ENCODE measurements around the gene EVA1A.

The EVA1A gene

GRCh38 chr2:75560768-75561565 is at the start of gene EVA1A:
Gene EVA1A, minus strand, starts transcription at chr2:75560939. Its CDS starts 42,799 bp downstream, at chr2:75518140.
- DNase-seq (ENCODE audit: low read depth), result peak; percentile 84

DNA sequence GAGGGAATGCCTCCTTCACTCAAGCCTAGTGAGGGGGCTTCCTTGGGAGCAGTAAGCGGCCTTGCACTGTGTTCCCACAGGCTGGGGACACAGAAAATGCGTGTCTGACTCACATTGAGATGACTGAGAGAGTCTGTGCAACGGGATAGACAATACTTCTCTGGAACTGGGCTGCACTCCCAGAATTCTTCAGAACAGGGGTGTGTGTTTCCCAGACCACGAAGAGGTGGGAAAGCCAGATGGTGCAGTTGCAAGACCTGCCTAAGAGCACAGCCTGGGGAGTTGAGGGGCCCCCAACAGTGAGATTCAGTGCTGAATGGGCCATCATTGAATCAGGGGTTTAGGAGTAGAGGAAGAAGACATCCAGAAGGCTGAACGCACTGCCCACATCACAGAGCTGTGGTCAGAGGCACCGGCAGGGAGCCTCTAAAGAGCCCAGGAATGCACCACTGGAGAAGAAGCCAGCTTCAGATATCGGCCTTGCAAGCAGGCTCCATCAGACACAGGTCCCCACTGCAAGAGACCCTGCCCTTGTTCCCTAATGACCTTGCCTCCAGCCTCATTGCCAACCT is 49.3 kb upstream of the EVA1A start:
- peak; percentile 41 for DNase-seq (ENCODE audit: low read depth)

GRCh38 chr2:75609334-75609689 is 48.6 kb upstream of the EVA1A start:
- no peak for DNase-seq (ENCODE audit: low read depth)

DNA sequence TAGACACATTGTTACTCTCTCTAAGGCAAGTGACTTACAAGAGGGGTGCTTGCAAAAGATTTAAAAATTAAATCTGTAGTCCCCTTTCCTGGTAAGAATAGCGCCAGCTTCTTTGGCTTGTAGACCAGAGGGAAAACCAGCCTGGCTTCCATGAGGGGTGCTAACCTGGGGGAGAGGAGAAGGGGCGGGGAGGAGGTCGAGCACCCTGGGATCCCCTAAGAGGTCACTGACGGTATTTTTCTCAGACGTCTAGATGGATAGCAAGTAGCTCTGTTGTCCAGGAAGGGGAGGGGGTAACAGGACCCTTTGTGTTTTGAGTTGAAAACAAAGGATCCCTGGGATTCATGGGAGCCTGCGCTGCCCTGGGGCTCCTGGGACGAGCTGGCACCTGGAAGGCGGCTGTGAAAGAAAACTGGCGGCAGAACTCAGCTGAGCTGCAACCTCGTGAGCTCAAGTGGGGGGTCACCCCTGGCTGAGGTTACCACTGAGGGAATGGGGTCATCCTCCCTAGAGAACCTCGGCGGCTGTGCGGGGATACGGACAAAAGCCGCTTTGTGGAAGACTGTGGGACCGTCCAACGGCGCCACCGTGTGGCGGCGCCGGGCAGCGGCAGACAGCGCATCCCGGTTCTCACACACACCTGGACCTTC is 48.1 kb upstream of the EVA1A start:
- peak; percentile 63 for DNase-seq (ENCODE audit: low read depth)

DNA sequence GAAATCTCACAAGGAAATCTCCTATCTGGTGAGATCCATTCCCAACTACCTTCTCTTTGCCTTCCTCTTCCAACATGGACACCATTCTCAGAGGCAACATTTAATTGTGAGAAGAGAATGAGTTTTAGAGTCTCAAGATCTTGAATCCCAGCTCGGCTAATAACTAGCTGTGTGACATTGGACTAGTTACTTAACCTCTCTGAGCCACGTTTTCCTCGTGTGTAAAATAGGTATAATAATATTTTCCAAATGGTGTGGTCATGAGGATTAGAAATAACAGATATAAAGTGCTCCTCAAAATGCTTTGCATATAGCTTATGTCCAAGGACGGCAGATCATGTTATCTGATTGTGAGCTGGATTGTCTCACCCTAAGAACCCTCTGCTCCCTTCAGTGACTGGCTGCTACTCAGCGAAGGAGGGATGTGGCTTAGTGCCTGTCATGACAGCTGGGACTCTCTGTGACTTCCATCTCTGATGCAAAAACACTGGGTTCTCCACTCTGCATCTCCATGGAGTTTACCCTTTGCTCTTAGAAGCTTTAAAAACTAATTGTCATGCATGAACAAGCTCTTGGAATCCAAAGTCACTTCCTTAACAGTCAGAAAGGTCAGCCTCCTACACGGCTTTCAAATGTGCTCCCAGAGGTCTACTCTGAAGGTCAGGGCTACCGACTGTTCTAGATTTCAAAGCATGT is 47.4 kb upstream of the EVA1A start:
- DNase-seq (ENCODE audit: low read depth), result peak; percentile 30

GRCh38 chr2:75607400-75607798 is 46.7 kb upstream of the EVA1A start:
- DNase-seq (ENCODE audit: low read depth), result no peak

DNA sequence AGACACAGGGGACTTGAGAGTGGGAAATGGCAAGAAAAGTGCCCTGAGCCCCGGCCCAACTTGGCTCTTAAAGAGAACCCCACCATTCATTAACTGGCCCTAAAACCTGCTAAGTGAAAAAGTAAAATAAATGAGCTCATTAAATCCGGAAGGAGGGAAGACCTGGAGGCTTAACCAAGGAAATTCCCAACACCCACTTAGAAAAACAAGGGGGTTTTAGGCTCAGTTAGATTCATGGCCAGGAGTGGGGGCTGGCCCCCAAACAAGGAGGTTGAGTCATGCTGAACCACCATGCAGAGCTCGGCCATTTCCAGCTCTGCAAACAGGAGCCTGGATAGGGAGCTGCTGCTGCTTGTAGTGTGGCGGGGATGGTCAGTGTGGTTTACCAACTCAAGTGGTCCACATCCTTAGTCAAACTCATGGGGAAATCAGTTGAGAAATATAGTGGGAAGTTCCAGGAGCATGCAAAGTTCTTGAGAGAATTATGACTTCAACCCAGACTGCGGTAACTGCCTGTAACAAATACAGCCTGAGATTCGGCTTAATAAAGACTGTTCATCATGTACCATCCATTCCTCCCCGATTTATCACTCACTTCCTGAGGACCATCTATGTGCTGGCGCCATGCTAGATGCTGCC is 46.1 kb upstream of the EVA1A start:
- peak; percentile 84 for DNase-seq (ENCODE audit: low read depth)

DNA sequence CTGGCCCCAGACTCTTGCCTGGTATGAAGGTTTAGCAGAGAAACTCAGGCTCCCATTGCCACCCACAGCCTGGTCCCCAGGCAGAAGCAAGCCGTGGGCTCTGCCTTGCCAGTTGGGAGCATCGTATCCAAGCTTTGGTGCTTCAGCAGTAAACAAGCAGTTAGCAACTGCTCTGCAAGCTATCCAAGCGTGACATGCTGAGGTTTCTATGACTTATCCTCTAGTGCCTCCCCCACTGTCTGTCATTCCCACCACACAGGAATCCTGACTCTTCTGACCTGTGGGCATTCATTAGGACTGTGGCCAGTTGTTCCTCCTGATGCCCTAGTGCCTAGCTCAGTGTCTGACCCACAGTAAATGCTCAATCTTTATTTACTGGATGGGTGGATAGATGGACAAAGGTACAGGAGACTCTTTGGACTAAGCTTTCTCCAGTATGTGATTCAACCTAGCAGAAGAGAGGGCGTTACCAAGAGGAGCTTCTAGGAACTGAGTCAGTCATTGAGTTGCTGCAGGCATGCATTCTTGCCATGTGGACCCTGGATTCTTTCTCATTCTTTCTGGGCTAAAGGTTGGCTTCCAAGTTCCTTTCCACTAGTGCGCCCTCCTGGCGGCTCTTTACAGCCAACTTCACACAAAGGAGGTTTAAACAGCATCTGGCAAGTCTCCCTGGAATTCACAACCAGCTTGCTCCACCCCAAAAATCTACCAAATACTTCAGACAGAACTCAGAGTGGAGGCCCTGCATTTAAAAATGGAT is 45.2 kb upstream of the EVA1A start:
- peak; percentile 99 for DNase-seq (ENCODE audit: low read depth)

DNA sequence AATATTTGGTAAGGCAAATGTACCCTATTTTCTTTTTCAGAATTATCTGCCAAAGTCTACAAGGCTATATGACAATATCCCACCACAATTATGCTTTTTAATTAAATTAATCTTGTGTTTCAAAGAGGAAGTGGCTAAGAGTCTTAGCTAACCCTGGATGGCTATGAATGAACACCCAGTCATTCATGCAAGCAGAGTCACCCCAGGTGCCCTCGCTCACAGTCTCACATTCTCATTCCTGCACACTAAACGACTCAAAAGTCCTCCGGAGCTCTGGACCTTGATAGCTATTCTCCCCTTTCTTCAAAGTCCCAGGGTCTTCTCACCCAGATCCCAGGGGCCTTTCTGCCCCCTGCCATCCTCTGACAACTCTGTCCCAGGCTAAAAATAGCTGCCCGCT is 43.7 kb upstream of the EVA1A start:
- peak; percentile 58 for DNase-seq (ENCODE audit: low read depth)

- peak; percentile 39 for DNase-seq (ENCODE audit: low read depth)
Observed at GRCh38 chr2:75603477-75603876, 42.7 kb upstream of the EVA1A start.

DNA sequence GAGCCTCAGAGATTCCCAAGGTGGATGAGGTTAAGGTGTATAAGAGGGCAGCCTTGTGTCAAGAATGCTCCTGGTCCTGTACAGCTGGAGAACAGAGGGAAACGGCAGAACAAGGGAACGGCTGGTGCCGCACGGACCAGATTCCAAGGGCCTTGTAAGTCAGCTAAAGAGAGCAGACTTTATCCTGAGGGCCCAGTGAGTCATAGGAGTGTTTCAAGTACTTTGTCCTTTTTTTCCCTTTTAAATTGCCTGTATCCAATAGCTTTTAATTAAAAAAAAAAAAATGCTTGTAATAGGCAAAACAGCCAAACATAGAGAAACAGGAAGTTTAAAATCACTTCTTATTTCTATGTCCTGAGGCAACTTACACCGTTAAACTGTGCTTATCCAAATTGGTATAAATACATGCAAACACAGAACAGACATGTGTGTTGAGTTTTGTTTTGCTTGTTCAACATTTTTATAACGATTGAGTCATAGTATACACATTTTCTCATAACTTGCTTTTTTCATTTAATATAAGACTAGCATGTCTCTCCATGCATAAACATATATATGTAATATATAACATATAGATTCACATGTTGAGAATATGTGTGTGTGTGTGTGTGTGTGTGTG is 42.1 kb upstream of the EVA1A start:
- DNase-seq (ENCODE audit: low read depth), result peak; percentile 96

DNA sequence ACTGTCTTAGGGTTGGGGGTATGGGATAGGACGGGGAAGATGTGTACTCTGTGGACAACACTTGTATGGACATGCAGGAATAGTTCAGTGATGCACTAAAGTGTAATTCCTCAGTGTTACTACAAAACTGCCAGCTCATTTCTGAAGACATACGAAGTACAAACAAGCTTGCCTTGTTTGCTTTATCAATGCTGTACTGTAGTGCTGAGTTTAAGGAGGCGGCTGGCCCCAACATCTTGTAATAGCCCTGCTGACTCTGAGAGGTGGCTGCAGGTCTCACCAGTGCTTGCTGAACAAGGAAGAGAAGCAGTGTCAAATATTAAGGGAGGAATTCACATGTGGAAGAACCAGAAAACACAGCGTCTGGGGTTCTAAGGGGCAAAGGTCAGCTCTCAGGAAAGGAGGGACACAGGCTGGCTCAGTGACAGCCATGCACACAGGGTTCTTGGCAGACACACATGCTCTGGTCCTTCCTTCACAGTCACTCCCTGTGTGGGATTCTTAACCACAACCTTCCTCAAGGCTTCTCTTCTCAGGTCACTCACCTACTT is 39.8 kb upstream of the EVA1A start:
- DNase-seq (ENCODE audit: low read depth), result no peak

- no peak for DNase-seq (ENCODE audit: low read depth)
Observed at GRCh38 chr2:75598589-75599155, 37.9 kb upstream of the EVA1A start.

DNA sequence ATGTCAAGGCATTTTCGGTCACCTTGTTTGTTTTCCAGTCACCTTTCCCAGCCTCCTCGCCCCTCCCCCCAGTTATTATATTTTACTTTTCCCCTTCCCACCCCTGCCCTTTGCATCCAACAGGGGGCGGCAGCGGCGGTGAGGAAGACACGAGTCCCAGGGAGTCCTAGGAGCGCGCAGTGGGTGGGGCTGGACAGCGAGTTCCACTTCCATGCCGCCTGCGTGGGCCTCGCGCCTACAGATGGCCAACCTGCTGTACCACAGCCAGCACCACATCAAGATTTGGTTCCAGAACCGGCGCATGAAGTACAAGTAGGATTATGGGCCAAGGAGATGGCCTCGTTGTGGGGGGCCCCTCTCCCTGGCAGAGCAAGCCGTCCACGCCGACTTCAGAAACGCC is 37.2 kb upstream of the EVA1A start:
- no peak for DNase-seq (ENCODE audit: low read depth)

- peak; percentile 79 for DNase-seq (ENCODE audit: low read depth)
Observed at GRCh38 chr2:75596784-75597183, 36.0 kb upstream of the EVA1A start.

DNA sequence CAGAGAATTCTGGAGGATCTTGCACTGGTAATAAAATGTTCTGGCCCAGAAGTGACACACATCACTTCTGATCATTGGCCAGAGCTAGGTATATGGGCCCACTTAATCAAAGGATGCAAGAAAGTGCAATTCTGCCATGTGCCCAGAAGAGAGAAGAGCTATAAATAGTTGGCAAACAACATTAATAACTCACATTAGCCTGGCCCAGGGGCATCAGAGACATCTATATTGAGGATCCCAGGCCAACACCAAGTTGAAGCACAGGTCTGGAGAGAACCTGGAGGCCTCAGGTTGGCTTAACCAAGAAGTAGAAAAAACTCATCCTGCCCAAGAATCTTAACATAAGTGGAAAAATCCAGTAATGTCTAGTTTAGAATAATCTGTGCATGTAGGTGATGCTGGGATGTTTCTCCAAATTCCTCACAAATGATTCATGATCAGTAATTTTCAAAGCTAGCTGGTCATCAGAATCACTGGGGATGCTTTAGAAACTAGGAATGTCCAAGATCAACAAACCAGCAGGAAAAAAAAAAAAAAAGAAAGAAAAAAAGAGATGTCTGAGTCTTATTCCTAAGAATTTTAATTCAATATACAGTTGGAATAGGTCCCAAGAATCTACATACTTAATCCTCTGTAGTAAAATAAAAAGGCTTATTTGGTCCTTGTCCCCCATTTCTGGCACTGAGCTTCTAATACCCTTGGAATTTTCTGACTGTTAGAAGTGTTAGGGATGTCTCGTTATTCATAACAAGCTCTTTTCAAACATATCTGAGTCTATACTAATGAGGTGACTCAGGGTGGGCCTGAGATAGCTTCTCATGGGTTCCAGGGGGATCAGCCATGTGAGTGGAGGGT is 35.0 kb upstream of the EVA1A start:
- DNase-seq (ENCODE audit: low read depth), result peak; percentile 97

GRCh38 chr2:75594596-75594995 is 33.9 kb upstream of the EVA1A start:
- no peak for DNase-seq (ENCODE audit: low read depth)

- DNase-seq (ENCODE audit: low read depth), result no peak
Observed at GRCh38 chr2:75592888-75593287, 32.1 kb upstream of the EVA1A start.

GRCh38 chr2:75592030-75592429 is 31.3 kb upstream of the EVA1A start:
- DNase-seq (ENCODE audit: low read depth), result peak; percentile 92
